Uterus (tissue), 2 donors: ENCODE results near the gene TLE4.

ENCODE experiments used
- CTCF ChIP-seq, 4 experiments: fragments of 200-600 bp in 2 of 4; fragments of 450-650 bp in 2 of 4; sonication (generic) in 2 of 4; IDR thresholded peaks; one replicate each; pipeline ENCODE4 v1.5.1; 2016 to 2019; ENCODE audit warnings: antibody characterized with exemption in 4 of 4, mild to moderate bottlenecking in 2 of 4, moderate library complexity in 1 of 4
- POLR2A ChIP-seq, 2 donors: fragments of 450-650 bp; IDR thresholded peaks; one replicate each; pipeline ENCODE4 v1.6.1; 2016; ENCODE audit warnings: antibody characterized with exemption in 2 of 2, mild to moderate bottlenecking in 1 of 2, moderate library complexity in 1 of 2

- TF ChIP-seq CTCF (IDR thresholded peaks at IDR 0.05): no peak
- no peak for TF ChIP-seq POLR2A (IDR thresholded peaks at IDR 0.05)
Observed at GRCh38 chr9:79774356-79774755, 202.6 kb downstream of the TLE4 start.
